HG03558 (cell line): ENCODE measurements around the gene CDC6.

Experiments
- ATAC-seq: cut with Tn5 transposase; IDR thresholded peaks from one replicate; pipeline ENCODE4 v1.9.1; 2021; ENCODE audit warnings: moderate number of reproducible peaks; ENCODE audit not compliant: unreplicated experiment; ENCODE audit errors: extremely low read depth

The CDC6 gene

DNA sequence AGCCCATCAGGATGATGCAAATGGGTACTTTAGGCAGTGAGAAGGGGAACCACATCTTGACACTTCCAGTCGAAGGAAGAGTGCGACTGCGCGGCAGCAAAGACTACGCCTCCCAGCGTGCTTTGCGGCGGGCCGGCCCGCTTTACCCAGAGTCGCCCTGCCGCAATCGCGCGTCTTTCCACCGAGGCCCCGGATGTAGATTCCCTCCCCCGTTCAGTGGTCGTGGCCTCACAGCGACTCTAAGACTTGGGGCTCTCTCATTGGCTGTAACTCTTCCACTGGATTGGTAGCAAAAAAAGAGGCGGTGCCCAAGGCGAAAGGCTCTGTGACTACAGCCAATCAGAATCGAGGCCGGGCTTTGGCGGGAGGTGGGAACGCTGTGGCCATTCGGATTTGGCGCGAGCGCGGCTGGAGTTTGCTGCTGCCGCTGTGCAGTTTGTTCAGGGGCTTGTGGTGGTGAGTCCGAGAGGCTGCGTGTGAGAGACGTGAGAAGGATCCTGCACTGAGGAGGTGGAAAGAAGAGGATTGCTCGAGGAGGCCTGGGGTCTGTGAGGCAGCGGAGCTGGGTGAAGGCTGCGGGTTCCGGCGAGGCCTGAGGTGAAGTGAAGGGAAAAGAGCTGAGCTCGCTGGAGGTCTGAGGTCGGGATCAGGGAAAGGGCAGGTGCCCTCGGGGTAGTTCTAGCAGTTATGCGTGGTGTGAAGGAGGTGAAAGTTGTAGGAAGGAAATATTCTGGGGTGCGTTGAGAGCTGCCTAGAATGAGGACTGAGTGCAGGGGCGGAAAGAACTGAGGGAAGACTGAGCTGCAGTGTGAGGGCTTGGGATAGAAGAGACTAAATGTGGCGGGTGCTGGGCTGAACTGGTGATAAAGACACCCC is at the start of gene CDC6:
CDC6 (plus strand) TSS at position 386 of the 876 bp plus-strand sequence. CDS start 1,542 bp downstream, outside the sequence.
- peak; percentile 72 for ATAC-seq

GRCh38 chr17:40241252-40241834 is 46.3 kb upstream of the CDC6 start:
- ATAC-seq: no peak

GRCh38 chr17:40242774-40243173 is 44.9 kb upstream of the CDC6 start:
- no peak for ATAC-seq

- no peak for ATAC-seq
Measured at GRCh38 chr17:40243761-40244160, 43.9 kb upstream of the CDC6 start.

DNA sequence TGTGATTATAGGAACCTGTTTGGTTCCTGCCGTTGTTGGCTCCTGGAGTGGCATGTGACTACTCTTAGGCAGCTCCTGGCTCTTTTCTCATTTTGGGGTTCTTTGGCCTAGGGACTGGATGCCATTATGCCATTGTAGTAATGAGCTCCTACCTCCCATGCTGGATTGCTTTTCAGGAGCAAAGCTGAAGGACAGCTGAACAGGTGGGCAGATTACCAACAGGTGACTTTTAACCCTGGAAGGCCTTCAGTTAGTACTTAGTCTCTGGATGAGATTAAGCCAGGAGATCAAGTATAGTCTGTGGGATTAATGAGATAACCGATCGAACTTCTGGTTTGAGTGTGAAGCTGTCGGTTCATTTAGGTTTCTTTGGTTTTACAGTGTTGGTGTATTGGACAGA is 43.4 kb upstream of the CDC6 start:
- no peak for ATAC-seq

GRCh38 chr17:40247926-40248495 is 39.7 kb upstream of the CDC6 start:
- no peak for ATAC-seq

DNA sequence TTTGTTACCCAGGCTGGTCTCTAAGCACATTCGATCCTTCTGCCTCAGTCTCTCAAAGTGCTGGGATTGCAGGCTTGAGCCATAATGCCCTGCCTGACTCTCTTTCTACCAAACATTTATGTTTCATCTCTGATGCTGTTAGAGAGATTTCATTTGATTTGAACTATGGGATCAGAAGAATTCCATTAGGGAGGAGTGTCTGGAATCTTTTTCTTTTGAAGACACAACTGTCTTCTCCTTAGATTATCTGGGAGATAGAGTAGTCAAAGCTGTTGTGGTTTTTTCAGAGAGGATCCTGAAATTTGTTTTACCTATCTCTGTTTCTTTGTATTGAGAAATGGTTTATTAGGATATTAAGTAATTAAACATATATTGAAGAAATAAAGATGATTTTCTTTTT is 39.2 kb upstream of the CDC6 start:
- no peak for ATAC-seq

GRCh38 chr17:40251576-40251975 is 36.1 kb upstream of the CDC6 start:
- no peak for ATAC-seq

DNA sequence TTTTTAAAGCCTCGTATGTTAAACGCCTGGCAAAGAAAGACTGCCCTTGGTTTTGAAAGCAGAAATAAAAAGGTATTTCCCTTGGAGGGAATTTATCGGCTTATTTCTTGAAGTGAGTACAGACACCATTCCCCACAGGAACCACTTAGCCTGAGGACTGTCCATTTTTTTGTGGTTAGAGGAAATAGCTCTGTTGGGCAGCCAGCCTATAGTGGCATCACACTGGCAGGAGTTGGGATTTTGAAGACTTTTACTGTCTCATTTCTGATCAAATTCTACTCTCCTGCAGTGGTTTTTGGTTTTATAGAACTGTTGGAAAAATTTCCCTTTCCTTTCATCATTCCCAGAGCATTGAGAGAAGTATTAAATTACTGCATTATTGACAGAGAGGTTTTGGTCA is 34.1 kb upstream of the CDC6 start:
- no peak for ATAC-seq

GRCh38 chr17:40259505-40259904 is 28.2 kb upstream of the CDC6 start:
- ATAC-seq: no peak

GRCh38 chr17:40260528-40260927 is 27.2 kb upstream of the CDC6 start:
- ATAC-seq: no peak

DNA sequence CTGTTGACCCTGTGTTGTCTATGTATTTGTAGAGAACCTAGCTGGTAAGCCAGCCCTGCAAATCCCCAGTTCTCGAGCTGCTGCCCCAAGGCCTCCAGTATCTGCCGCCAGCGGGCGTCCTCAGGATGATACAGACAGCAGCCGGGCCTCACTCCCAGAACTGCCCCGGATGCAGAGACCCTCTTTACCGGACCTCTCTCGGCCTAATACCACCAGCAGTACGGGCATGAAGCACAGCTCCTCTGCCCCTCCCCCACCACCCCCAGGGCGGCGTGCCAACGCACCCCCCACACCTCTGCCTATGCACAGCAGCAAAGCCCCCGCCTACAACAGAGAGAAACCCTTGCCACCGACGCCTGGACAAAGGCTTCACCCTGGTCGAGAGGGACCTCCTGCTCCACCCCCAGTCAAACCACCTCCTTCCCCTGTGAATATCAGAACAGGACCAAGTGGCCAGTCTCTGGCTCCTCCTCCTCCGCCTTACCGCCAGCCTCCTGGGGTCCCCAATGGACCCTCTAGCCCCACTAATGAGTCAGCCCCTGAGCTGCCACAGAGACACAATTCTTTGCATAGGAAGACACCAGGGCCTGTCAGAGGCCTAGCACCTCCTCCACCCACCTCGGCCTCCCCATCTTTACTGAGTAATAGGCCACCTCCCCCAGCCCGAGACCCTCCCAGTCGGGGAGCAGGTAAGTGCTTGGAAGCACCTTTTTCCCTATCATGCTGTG is 23.1 kb upstream of the CDC6 start:
- no peak for ATAC-seq

GRCh38 chr17:40265337-40265736 is 22.3 kb upstream of the CDC6 start:
- no peak for ATAC-seq

- ATAC-seq: no peak
Measured at GRCh38 chr17:40266882-40267281, 20.8 kb upstream of the CDC6 start.

GRCh38 chr17:40268141-40268712 is 19.5 kb upstream of the CDC6 start:
- ATAC-seq: no peak

- ATAC-seq: no peak
Measured at GRCh38 chr17:40278414-40278813, 9.3 kb upstream of the CDC6 start.

DNA sequence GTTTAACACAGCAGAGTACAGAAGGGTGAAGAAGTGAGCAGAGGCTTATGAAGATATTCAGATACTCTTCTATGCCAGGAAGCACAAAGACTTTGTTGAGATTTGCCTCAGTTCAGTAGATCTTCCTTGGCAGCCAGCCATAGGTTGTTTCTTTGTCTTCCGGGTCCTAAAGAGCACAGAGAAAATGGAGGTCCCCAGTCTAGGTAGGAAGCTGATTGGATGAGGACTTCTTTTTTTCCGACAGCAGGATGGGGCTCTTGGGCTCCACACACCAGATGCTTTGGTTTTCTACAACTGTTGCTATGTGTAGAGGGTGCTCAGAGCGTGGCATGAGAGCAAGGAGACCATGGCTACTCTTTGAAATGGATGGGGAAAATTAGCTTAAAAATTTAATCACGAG is 8.3 kb upstream of the CDC6 start:
- ATAC-seq: no peak

DNA sequence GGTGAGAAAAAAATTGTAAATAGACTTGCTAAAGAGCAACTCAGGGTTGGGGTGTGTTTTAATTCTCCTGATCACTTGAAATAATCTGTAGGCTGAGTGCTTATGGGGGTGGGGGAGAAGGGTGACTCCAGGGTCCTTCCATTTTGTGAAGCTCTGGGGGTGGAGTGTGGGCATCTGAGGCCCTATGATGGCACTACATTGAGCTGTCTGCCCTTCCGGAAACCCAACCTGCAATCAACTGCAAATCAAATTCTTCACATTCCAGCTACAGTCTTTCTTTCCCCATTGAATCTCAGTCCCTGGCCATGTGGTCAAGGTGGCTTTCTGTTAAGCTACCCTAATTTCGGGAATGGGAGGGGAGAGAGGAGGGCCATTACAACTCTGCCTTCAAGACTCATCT is 6.0 kb upstream of the CDC6 start:
- no peak for ATAC-seq

GRCh38 chr17:40283662-40284061 is 4.0 kb upstream of the CDC6 start:
- no peak for ATAC-seq

GRCh38 chr17:40284085-40284713 is 3.5 kb upstream of the CDC6 start:
- no peak for ATAC-seq
